Uterus (tissue), 2 donors: ENCODE data around the gene SPTBN5.

Experiments used
- POLR2A ChIP-seq, 2 donors: fragments of 450-650 bp; IDR thresholded peaks; one replicate each; pipeline ENCODE4 v1.6.1; 2016; ENCODE audit warnings: antibody characterized with exemption in 2 of 2, mild to moderate bottlenecking in 1 of 2, moderate library complexity in 1 of 2
- TF ChIP-seq, protein P1 (sequence below), 4 experiments: fragments of 200-600 bp in 2 of 4; fragments of 450-650 bp in 2 of 4; sonication (generic) in 2 of 4; IDR thresholded peaks; one replicate each; pipeline ENCODE4 v1.5.1; 2016 to 2019; ENCODE audit warnings: antibody characterized with exemption in 4 of 4, mild to moderate bottlenecking in 2 of 4, moderate library complexity in 1 of 4

DNA sequence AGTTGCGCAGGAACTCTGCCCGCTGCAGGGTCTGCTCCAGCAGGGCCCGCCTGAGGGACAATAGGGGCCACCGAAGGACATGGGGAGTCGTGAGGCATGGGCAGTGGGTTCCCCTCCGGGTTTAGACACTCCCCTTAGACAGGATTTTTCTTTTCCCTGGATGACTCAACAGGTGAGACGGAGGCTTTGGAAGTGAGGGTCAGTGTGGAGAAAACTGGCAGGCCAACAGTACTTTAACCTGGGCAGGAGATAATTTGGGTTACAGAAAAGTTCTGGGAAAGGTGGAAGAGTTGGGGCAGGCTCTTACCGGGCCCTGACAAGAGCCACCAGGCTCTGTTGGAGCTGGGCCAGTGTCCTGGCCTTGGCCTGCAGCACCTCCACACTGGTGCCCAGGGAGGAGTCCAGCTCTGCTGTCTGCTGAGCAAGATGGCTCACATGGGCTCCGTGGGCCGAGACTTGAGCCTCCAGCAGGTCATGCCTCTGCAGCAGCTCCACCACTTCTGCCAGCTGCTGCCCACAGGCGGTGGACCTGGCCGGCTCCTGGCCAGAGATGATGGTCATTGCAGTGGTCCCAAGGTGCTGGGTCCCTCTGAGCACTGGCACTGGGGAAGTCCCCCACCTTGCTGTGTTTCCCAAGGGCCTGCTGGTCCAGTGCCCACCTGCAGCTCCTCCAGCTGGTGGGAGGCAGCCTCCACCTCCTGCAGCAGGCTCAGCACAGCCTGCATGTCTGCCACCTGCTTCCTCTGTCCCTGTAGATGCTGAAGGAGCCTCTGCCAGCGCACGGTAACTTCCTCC lies 11.0 kb downstream of the SPTBN5 start:
- TF ChIP-seq POLR2A (IDR thresholded peaks at IDR 0.05), result no peak
- TF ChIP-seq, protein P1, sequence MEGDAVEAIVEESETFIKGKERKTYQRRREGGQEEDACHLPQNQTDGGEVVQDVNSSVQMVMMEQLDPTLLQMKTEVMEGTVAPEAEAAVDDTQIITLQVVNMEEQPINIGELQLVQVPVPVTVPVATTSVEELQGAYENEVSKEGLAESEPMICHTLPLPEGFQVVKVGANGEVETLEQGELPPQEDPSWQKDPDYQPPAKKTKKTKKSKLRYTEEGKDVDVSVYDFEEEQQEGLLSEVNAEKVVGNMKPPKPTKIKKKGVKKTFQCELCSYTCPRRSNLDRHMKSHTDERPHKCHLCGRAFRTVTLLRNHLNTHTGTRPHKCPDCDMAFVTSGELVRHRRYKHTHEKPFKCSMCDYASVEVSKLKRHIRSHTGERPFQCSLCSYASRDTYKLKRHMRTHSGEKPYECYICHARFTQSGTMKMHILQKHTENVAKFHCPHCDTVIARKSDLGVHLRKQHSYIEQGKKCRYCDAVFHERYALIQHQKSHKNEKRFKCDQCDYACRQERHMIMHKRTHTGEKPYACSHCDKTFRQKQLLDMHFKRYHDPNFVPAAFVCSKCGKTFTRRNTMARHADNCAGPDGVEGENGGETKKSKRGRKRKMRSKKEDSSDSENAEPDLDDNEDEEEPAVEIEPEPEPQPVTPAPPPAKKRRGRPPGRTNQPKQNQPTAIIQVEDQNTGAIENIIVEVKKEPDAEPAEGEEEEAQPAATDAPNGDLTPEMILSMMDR (IDR thresholded peaks at IDR 0.05), result no peak
